HEK293 (cell line): ENCODE data around the gene LYPD5.

Experiments
- ELK4 ChIP-seq: IDR thresholded peaks from 2 replicates; pipeline ENCODE4 v1.6.1; 2011; ENCODE audit warnings: mild to moderate bottlenecking, low read depth, low read length, borderline replicate concordance
- GFI1B ChIP-seq: fragments of 450-650 bp; formaldehyde crosslinking; IDR thresholded peaks from 2 replicates; pipeline ENCODE4 v1.5.1; 2016; ENCODE audit warnings: missing biosample characterization, missing genetic modification characterization
- KLF16 ChIP-seq: fragments of 450-650 bp; formaldehyde crosslinking; IDR thresholded peaks from 2 replicates; pipeline ENCODE4 v1.5.1; 2017; ENCODE audit warnings: missing biosample characterization, missing genetic modification characterization
- KLF8 ChIP-seq: fragments of 450-650 bp; formaldehyde crosslinking; IDR thresholded peaks from 2 replicates; pipeline ENCODE4 v1.5.1; 2016; ENCODE audit warnings: missing biosample characterization, missing genetic modification characterization
- SP3 ChIP-seq: fragments of 450-650 bp; formaldehyde crosslinking; IDR thresholded peaks from 2 replicates; pipeline ENCODE4 v1.5.1; 2016; ENCODE audit warnings: missing biosample characterization, missing genetic modification characterization
- SP7 ChIP-seq: fragments of 450-650 bp; formaldehyde crosslinking; IDR thresholded peaks from 2 replicates; pipeline ENCODE4 v1.5.1; 2016; ENCODE audit warnings: missing biosample characterization, missing genetic modification characterization
- TCF7L2 ChIP-seq: IDR thresholded peaks from 2 replicates; pipeline ENCODE4 v1.6.1; 2011; ENCODE audit warnings: low read depth, mild to moderate bottlenecking, inconsistent platforms, low read length, moderate library complexity, borderline replicate concordance
- ZBTB1 ChIP-seq: fragments of 450-650 bp; formaldehyde crosslinking; IDR thresholded peaks from 2 replicates; pipeline ENCODE4 v1.5.1; 2016; ENCODE audit warnings: missing biosample characterization, missing genetic modification characterization
- ZFP3 ChIP-seq: fragments of 450-650 bp; formaldehyde crosslinking; IDR thresholded peaks from 2 replicates; pipeline ENCODE4 v1.5.1; 2016; ENCODE audit warnings: low read depth, missing biosample characterization, missing genetic modification characterization
- ZNF132 ChIP-seq: fragments of 450-650 bp; formaldehyde crosslinking; IDR thresholded peaks from 2 replicates; pipeline ENCODE4 v1.5.1; 2017; ENCODE audit warnings: missing biosample characterization, missing genetic modification characterization, borderline replicate concordance
- ZNF133 ChIP-seq: fragments of 450-650 bp; formaldehyde crosslinking; IDR thresholded peaks from 2 replicates; pipeline ENCODE4 v1.5.1; 2016; ENCODE audit warnings: missing biosample characterization, missing genetic modification characterization
- ZNF155 ChIP-seq: fragments of 450-650 bp; formaldehyde crosslinking; IDR thresholded peaks from 2 replicates; pipeline ENCODE4 v1.5.1; 2016; ENCODE audit warnings: missing biosample characterization, missing genetic modification characterization
- ZNF175 ChIP-seq: fragments of 450-650 bp; formaldehyde crosslinking; IDR thresholded peaks from 2 replicates; pipeline ENCODE4 v1.5.1; 2016; ENCODE audit warnings: missing biosample characterization, missing genetic modification characterization
- ZNF2 ChIP-seq: fragments of 450-650 bp; formaldehyde crosslinking; IDR thresholded peaks from 2 replicates; pipeline ENCODE4 v1.5.1; 2016; ENCODE audit warnings: missing biosample characterization, missing genetic modification characterization
- ZNF23 ChIP-seq: fragments of 450-650 bp; formaldehyde crosslinking; IDR thresholded peaks from 2 replicates; pipeline ENCODE4 v1.5.1; 2016; ENCODE audit warnings: missing biosample characterization, missing genetic modification characterization, borderline replicate concordance
- ZNF302 ChIP-seq: fragments of 450-650 bp; formaldehyde crosslinking; IDR thresholded peaks from 2 replicates; pipeline ENCODE4 v1.5.1; 2016; ENCODE audit warnings: missing biosample characterization, missing genetic modification characterization, low read depth
- ZNF341 ChIP-seq: fragments of 450-650 bp; formaldehyde crosslinking; IDR thresholded peaks from 2 replicates; pipeline ENCODE4; 2016; ENCODE audit warnings: low read depth, missing biosample characterization, missing genetic modification characterization
- ZNF366 ChIP-seq: fragments of 450-650 bp; formaldehyde crosslinking; conservative IDR thresholded peaks from 2 replicates; pipeline ENCODE4 v1.5.1; 2016; ENCODE audit warnings: missing biosample characterization, missing genetic modification characterization
- ZNF391 ChIP-seq: fragments of 450-650 bp; formaldehyde crosslinking; IDR thresholded peaks from 2 replicates; pipeline ENCODE4 v1.5.1; 2016; ENCODE audit warnings: low read depth, missing biosample characterization, missing genetic modification characterization, borderline replicate concordance
- ZNF510 ChIP-seq: fragments of 450-650 bp; formaldehyde crosslinking; IDR thresholded peaks from 2 replicates; pipeline ENCODE4 v1.5.1; 2018; ENCODE audit warnings: mild to moderate bottlenecking, missing genetic modification characterization, missing biosample characterization; ENCODE audit not compliant: insufficient replicate concordance
- ZNF529 ChIP-seq: fragments of 450-650 bp; formaldehyde crosslinking; IDR thresholded peaks from 2 replicates; pipeline ENCODE4 v1.5.1; 2017; ENCODE audit warnings: missing genetic modification characterization, missing biosample characterization; ENCODE audit not compliant: insufficient replicate concordance
- ZNF544 ChIP-seq: fragments of 450-650 bp; formaldehyde crosslinking; IDR thresholded peaks from 2 replicates; pipeline ENCODE4 v1.5.0; 2017; ENCODE audit warnings: missing biosample characterization, missing genetic modification characterization
- ZNF558 ChIP-seq: fragments of 450-650 bp; formaldehyde crosslinking; IDR thresholded peaks from 2 replicates; pipeline ENCODE4 v1.5.1; 2016; ENCODE audit warnings: missing biosample characterization, missing genetic modification characterization
- ZNF626 ChIP-seq: fragments of 450-650 bp; sonication (Bioruptor Pico); formaldehyde crosslinking; IDR thresholded peaks from 2 replicates; pipeline ENCODE4 v1.5.1; 2018; ENCODE audit warnings: missing biosample characterization, missing genetic modification characterization, inconsistent platforms
- ZNF645 ChIP-seq: fragments of 450-650 bp; formaldehyde crosslinking; IDR thresholded peaks from 2 replicates; pipeline ENCODE4; 2016; ENCODE audit warnings: missing biosample characterization, missing genetic modification characterization
- ZNF658 ChIP-seq: fragments of 450-650 bp; formaldehyde crosslinking; IDR thresholded peaks from 2 replicates; pipeline ENCODE4; 2016; ENCODE audit warnings: missing biosample characterization, missing genetic modification characterization
- ZNF701 ChIP-seq: fragments of 450-650 bp; formaldehyde crosslinking; IDR thresholded peaks from 2 replicates; pipeline ENCODE4 v1.5.1; 2016; ENCODE audit warnings: missing biosample characterization, missing genetic modification characterization
- ZNF768 ChIP-seq: fragments of 450-650 bp; formaldehyde crosslinking; IDR thresholded peaks from 2 replicates; pipeline ENCODE4 v1.5.1; 2018; ENCODE audit warnings: missing biosample characterization, mild to moderate bottlenecking, missing genetic modification characterization
- ZNF776 ChIP-seq: fragments of 450-650 bp; formaldehyde crosslinking; IDR thresholded peaks from 2 replicates; pipeline ENCODE4 v1.5.0; 2017; ENCODE audit warnings: missing biosample characterization, missing genetic modification characterization, borderline replicate concordance
- ZNF791 ChIP-seq: fragments of 450-650 bp; formaldehyde crosslinking; IDR thresholded peaks from 2 replicates; pipeline ENCODE4 v1.5.1; 2016; ENCODE audit warnings: missing biosample characterization, missing genetic modification characterization
- ZSCAN16 ChIP-seq: fragments of 450-650 bp; formaldehyde crosslinking; IDR thresholded peaks from 2 replicates; pipeline ENCODE4 v1.5.1; 2016; ENCODE audit warnings: missing biosample characterization, missing genetic modification characterization
- ZSCAN18 ChIP-seq: fragments of 450-650 bp; formaldehyde crosslinking; IDR thresholded peaks from 2 replicates; pipeline ENCODE4 v1.5.1; 2016; ENCODE audit warnings: missing biosample characterization, missing genetic modification characterization
- TF ChIP-seq, protein P1 (sequence below): fragments of 450-650 bp; formaldehyde crosslinking; IDR thresholded peaks from 2 replicates; pipeline ENCODE4 v1.5.1; 2017; ENCODE audit warnings: missing biosample characterization, missing genetic modification characterization
- TF ChIP-seq, protein P2 (sequence below): fragments of 450-650 bp; formaldehyde crosslinking; IDR thresholded peaks from 2 replicates; pipeline ENCODE4 v1.5.1; 2016; ENCODE audit warnings: missing biosample characterization, missing genetic modification characterization
- TF ChIP-seq, protein P3 (sequence below): fragments of 450-650 bp; formaldehyde crosslinking; IDR thresholded peaks from 2 replicates; pipeline ENCODE4 v1.5.1; 2016; ENCODE audit warnings: missing biosample characterization, missing genetic modification characterization

The LYPD5 gene

GRCh38 chr19:43842007-43842406 lies 39.8 kb upstream of the LYPD5 start (continued):
- TF ChIP-seq, protein P1, sequence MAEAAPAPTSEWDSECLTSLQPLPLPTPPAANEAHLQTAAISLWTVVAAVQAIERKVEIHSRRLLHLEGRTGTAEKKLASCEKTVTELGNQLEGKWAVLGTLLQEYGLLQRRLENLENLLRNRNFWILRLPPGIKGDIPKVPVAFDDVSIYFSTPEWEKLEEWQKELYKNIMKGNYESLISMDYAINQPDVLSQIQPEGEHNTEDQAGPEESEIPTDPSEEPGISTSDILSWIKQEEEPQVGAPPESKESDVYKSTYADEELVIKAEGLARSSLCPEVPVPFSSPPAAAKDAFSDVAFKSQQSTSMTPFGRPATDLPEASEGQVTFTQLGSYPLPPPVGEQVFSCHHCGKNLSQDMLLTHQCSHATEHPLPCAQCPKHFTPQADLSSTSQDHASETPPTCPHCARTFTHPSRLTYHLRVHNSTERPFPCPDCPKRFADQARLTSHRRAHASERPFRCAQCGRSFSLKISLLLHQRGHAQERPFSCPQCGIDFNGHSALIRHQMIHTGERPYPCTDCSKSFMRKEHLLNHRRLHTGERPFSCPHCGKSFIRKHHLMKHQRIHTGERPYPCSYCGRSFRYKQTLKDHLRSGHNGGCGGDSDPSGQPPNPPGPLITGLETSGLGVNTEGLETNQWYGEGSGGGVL (tag by site-specific recombination), result no peak
- no peak for TF ChIP-seq ZNF645 (tag by site-specific recombination)
- TF ChIP-seq ZNF658 (tag by site-specific recombination), result no peak
- TF ChIP-seq SP3, result no peak
- TF ChIP-seq, protein P2, sequence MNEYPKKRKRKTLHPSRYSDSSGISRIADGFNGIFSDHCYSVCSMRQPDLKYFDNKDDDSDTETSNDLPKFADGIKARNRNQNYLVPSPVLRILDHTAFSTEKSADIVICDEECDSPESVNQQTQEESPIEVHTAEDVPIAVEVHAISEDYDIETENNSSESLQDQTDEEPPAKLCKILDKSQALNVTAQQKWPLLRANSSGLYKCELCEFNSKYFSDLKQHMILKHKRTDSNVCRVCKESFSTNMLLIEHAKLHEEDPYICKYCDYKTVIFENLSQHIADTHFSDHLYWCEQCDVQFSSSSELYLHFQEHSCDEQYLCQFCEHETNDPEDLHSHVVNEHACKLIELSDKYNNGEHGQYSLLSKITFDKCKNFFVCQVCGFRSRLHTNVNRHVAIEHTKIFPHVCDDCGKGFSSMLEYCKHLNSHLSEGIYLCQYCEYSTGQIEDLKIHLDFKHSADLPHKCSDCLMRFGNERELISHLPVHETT (tag by site-specific recombination), result 0 out of 2 replicates have a peak, but pooled peaks have one; percentile 44
- no peak for TF ChIP-seq GFI1B (tag by site-specific recombination)
- peak; percentile 99 for TF ChIP-seq ZNF133 (tag by site-specific recombination)
- no peak for TF ChIP-seq ZNF626 (tag by site-specific recombination)
- TF ChIP-seq ZNF132, result no peak
- no peak for TF ChIP-seq ZNF23 (tag by site-specific recombination)
- TF ChIP-seq ZNF791 (tag by site-specific recombination), result no peak
- peak; percentile 64; the same call in 1 of the 2 replicates for TF ChIP-seq KLF8 (tag by site-specific recombination)
- peak; percentile 60; the same call in 1 of the 2 replicates for TF ChIP-seq ZNF558
- no peak for TF ChIP-seq TCF7L2
- no peak for TF ChIP-seq ZNF701 (tag by site-specific recombination)
- no peak for TF ChIP-seq ZNF366 (tag by site-specific recombination)
- no peak for TF ChIP-seq ZNF768 (tag by site-specific recombination)
- peak; percentile 46 for TF ChIP-seq ZNF510 (tag by site-specific recombination)
- TF ChIP-seq ELK4, result no peak
- TF ChIP-seq ZSCAN16 (tag by site-specific recombination), result no peak
- peak; percentile 78 for TF ChIP-seq ZNF529 (tag by site-specific recombination)
- peak; percentile 33; the same call in 1 of the 2 replicates for TF ChIP-seq ZNF391
- no peak for TF ChIP-seq ZNF175 (tag by site-specific recombination)
- no peak for TF ChIP-seq ZNF2 (tag by site-specific recombination)
- no peak for TF ChIP-seq ZNF302 (tag by site-specific recombination)
- TF ChIP-seq ZNF341, result no peak
- TF ChIP-seq ZNF155, result no peak
- TF ChIP-seq ZNF544, result no peak
- TF ChIP-seq ZSCAN18 (tag by site-specific recombination), result no peak
- TF ChIP-seq ZBTB1, result no peak
- no peak for TF ChIP-seq SP7
- no peak for TF ChIP-seq KLF16 (tag by site-specific recombination)
- TF ChIP-seq ZNF776 (tag by site-specific recombination), result no peak
- TF ChIP-seq ZFP3 (tag by site-specific recombination), result no peak
- TF ChIP-seq, protein P3, sequence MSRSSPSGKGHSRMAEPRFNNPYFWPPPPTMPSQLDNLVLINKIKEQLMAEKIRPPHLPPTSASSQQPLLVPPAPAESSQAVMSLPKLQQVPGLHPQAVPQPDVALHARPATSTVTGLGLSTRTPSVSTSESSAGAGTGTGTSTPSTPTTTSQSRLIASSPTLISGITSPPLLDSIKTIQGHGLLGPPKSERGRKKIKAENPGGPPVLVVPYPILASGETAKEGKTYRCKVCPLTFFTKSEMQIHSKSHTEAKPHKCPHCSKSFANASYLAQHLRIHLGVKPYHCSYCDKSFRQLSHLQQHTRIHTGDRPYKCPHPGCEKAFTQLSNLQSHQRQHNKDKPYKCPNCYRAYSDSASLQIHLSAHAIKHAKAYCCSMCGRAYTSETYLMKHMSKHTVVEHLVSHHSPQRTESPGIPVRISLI, result no peak
